GM12801 (cell line): ENCODE data around the gene RNF208.

Experiments
- TF ChIP-seq, protein P1 (sequence below): IDR thresholded peaks from one replicate; pipeline ENCODE4 v1.5.1; 2011; ENCODE audit warnings: control low read depth; ENCODE audit not compliant: insufficient read length; ENCODE audit errors: extremely low read depth

Gene RNF208

DNA sequence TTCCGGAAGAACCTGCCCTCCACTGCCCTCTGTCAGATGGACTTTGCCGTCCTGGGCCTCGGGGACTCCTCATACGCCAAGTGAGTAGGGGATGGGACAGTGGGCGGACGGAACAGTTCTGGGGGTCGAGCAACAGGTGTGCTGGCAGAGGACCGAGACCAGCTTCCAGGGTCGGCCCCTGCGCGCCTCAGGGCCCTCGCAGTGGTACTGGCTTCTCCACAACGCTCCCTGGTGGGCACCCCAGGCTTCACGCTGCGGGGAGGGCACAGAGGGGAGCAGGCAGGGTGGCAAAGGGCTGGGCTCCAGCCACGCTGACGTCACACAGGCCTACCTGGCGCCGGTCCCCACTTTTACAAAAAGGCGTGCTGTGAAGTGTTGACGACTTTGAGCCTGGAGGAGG is 9.5 kb downstream of the RNF208 start:
- TF ChIP-seq, protein P1, sequence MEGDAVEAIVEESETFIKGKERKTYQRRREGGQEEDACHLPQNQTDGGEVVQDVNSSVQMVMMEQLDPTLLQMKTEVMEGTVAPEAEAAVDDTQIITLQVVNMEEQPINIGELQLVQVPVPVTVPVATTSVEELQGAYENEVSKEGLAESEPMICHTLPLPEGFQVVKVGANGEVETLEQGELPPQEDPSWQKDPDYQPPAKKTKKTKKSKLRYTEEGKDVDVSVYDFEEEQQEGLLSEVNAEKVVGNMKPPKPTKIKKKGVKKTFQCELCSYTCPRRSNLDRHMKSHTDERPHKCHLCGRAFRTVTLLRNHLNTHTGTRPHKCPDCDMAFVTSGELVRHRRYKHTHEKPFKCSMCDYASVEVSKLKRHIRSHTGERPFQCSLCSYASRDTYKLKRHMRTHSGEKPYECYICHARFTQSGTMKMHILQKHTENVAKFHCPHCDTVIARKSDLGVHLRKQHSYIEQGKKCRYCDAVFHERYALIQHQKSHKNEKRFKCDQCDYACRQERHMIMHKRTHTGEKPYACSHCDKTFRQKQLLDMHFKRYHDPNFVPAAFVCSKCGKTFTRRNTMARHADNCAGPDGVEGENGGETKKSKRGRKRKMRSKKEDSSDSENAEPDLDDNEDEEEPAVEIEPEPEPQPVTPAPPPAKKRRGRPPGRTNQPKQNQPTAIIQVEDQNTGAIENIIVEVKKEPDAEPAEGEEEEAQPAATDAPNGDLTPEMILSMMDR: no peak

DNA sequence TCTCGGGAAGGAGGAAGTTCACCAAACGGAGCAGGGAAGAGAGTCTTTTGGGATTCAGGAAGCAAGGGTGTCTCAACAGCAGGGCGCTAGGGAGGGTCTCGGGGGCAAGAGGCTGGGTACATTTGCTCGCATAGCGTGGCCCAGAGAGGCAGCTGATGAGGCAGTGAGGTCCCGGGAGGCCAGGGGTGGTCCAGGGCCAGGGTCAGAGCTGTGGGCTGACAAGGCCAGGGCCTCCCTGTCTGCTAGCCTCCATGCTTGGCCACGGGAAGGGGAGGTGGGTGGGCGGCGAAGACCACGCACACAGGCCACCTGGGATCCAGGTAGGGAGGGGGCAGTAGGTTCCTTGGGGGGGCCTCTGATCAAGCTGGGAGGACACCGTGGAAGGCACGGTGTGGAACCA is 10.5 kb downstream of the RNF208 start:
- TF ChIP-seq, protein P1: no peak

DNA sequence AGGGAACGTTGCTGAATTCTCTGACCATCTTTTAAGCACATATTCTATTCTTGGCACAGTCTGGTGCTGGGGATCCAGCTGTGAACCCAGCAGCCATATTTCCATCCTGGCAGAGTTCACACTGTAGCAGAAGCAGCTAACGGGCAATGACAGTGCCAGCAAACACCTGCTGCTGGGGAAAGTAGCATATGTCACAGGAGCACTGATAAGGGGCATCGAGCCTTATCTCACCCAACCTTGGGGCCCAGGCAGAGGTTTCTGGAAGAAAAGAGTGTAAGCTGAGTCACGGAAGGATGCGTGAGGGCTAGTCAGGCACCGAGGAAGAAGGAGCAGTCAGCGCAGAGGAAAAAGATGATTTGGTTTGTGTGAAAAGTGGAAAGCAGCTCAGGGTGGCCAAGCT is 15.4 kb downstream of the RNF208 start:
- TF ChIP-seq, protein P1: no peak

DNA sequence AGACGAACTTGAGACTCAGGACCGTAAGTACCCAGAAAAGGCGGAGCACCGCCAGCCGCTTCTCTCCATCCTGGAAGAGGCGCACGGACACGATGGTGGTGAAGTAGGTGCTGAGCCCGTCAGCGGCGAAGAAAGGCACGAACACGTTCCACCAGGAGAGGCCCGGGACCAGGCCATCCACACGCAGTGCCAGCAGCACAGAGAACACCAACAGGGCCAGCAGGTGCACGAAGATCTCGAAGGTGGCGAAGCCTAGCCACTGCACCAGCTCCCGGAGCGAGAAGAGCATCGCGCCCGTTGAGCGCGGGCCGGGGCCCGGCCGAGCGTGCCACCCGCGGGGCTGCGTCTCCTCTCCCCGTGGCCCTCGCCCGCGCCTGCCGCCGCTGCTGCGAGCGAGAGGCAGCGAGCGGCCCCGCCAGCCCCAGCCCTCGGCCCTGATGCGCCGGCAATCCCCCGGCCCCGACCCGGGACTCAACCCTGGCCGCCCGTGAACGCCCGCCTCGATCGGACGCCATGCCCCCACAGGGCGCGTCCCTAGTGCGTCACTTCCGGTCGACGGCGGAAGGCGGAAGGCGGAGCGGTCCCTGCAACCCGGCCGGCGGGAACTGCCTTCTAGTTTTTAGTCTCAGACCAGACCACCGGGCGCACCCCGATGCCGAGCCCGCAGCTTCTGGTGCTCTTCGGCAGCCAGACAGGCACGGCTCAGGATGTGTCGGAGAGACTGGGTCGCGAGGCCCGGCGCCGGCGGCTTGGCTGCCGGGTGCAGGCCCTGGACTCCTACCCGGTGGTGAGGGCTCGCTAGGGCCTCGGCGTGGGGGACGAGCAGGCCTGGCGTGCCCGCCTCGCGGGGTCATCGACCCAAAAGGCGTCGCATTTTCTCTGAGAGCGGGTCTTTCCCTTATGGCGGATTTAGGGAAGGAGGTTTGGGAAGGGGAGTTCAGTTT is 16.6 kb downstream of the RNF208 start, which contains the start of the genes NDOR1 and TMEM203:
Gene NDOR1, plus strand, starts transcription at position 575 of the 944 bp plus-strand sequence. Its CDS starts 78 bp downstream, at position 653.
Gene TMEM203, minus strand, starts transcription at position 523 of the 944 bp plus-strand sequence. Its CDS starts 234 bp downstream, at position 289.
- TF ChIP-seq, protein P1: no peak

DNA sequence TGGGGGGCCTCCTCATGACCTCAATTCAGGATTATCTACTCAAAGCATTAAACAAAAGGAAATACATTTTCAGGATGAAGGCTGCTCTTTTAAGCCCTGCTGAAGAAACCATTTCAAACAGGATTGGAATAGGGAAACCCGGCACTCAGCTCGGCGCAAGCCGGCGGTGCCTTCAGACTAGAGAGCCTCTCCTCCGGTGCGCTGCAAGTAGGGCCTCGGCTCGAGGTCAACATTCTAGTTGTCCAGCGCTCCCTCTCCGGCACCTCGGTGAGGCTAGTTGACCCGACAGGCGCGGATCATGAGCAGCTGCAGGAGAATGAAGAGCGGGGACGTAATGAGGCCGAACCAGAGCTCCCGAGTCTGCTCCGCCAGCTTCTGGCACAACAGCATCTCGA is 17.3 kb downstream of the RNF208 start:
- TF ChIP-seq, protein P1: no peak

DNA sequence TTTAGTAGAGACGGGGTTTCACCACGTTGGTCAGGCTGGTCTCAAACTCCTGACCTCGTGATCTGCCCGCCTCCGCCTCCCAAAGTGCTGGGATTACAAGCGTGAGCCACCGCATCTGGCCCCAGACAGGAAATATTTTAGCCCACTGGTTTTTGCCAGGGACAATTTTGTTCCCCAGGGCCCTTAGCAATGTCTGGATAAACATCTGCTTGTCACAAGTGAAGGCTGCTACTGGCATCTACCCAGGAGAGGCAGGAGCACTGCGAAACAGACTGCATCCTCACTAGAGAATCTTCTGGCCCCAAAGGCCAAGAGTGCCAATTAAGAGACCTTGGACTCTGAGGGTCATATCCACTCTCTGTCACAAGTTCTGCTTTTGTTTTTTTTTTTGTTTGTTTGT is 19.1 kb downstream of the RNF208 start:
- TF ChIP-seq, protein P1: no peak

DNA sequence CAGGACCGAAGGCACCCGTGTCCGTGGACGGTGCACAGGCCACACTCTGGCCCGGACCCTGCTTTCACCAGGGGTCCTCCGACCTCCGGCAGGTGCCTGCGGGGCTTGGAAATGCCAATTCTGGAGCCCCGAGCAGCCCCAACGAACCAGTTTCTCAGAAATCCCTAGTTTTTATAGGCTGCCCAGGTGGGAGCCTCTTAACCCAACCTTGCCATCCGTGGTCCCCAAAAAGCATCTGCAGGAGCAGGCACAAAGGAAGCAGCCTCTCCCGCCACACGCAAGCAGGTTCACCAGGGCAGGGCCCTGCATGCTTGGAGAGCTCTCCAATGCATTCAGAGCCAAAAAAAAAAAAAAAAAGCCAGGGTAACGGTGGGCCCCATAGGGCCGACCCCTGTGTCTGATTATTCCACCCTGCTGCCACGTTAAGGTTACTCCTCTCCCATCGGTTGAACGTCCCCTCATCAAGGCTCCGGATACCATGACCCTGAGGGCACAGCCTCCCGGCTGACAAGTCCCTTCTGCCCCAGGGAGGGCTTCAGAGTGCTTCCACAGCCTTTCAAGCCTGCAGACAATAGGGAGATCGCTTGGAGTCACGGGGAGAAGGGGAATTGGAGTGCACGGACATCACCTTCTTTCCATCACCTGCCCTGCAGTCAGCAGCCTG is 20.7 kb downstream of the RNF208 start:
- TF ChIP-seq, protein P1: no peak
